Kidney (tissue), 14 donors: ENCODE results near the gene CTTN. TPM values are rescaled to one million over a fixed set of nuclear protein-coding genes. Genes with fewer than 3 reads are reported as not detected.
A peak's percentile ranks its signal among the peaks of the same experiment; 100 is the strongest.

ENCODE experiments used
- DNase-seq, 5 donors: peaks; one replicate each; pipeline ENCODE4 v3.0.0-alpha.2; 2013 to 2020
- FAIRE-seq: peaks from 2 replicates; lab custom pipeline; 2012; peaks lifted over from hg19 to GRCh38; lab: Jason Lieb, UNC
- H3K27ac ChIP-seq, 2 donors: one replicate each; pipeline ENCODE4 v1.7.0; 2013; ENCODE audit warnings: low read depth in 2 of 2, low read length in 2 of 2, inconsistent platforms in 1 of 2
- H3K27me3 ChIP-seq: one replicate; pipeline ENCODE4 v1.7.1; 2013; ENCODE audit warnings: low read length, inconsistent platforms; ENCODE audit not compliant: control insufficient read depth, insufficient read depth
- H3K36me3 ChIP-seq, 3 donors: one replicate each; pipeline versions ENCODE4 v1.7.0 to v1.7.1; 2013; ENCODE audit warnings: low read length in 3 of 3, control low read depth in 1 of 3, inconsistent platforms in 1 of 3; ENCODE audit not compliant: insufficient read depth in 3 of 3, control insufficient read depth in 2 of 3
- H3K4me1 ChIP-seq, 3 donors: one replicate each; pipeline versions ENCODE4 v1.7.0 to v1.7.1; 2013; ENCODE audit warnings: low read length in 3 of 3, inconsistent platforms in 1 of 3, low read depth in 1 of 3; ENCODE audit not compliant: control insufficient read depth in 2 of 3, insufficient read depth in 2 of 3
- H3K4me3 ChIP-seq, 3 donors: one replicate each; pipeline versions ENCODE4 v1.7.0 to v1.8.1; 2013; ENCODE audit warnings: low read length in 3 of 3, control low read depth in 1 of 3, inconsistent platforms in 1 of 3
- H3K9ac ChIP-seq, 3 donors: one replicate each; pipeline versions ENCODE4 v1.7.0 to v1.7.1; 2013; ENCODE audit warnings: low read length in 3 of 3, control low read depth in 1 of 3, inconsistent platforms in 1 of 3
- H3K9me3 ChIP-seq, 3 donors: one replicate each; pipeline versions ENCODE4 v1.7.0 to v1.7.1; 2013; ENCODE audit warnings: low read length in 3 of 3, control low read depth in 1 of 3, inconsistent platforms in 1 of 3; ENCODE audit not compliant: control insufficient read depth in 2 of 3, insufficient read depth in 1 of 3
- intact Hi-C: fragments of 100-400 bp; cut with DNase I; formaldehyde crosslinking; loops from one replicate; pipeline ENCODE4 v1.11.1; 2022
- polyA plus RNA-seq: library from polyadenylated mRNA; stranded (reverse); fragments of 350-450 nt; fragmentation: Illumina TruSeq; extraction: RNeasy Lipid Tissue Mini Kit (QIAGEN cat#74804); gene quantifications from one replicate; pipeline ENCODE4 v1.2.3, GENCODE V29; 2014; ENCODE audit warnings: low read depth, low replicate concordance; ENCODE audit not compliant: insufficient read depth
- total RNA-seq: library from RNA; stranded (reverse); fragmentation: NEBNext Ultra II Directional; extraction: Animal tissue kit (Norgen Biotek cat#: 25700); gene quantifications from one replicate; pipeline ENCODE4 v1.2.1, GENCODE V29; 2021
- TF ChIP-seq, protein P1 (sequence below): IDR thresholded peaks from 3 replicates; pipeline ENCODE4 v1.5.1; 2012; ENCODE audit warnings: mild to moderate bottlenecking, moderate library complexity, borderline replicate concordance; ENCODE audit not compliant: insufficient read depth; ENCODE audit errors: extremely low read depth
- donor health status: control.
- donor health status: control.
- donor health status: control.
- donor health status: control.
- donor health status: control.
- donor health status: DM: yes; HTN: yes; CAD: no.
- donor health status: Normal renal cell carcinoma (clear cell type).

The CTTN gene
- total and polyA plus RNA-seq, 2 donors from 2014 or later = 84.9 to 316 TPM

DNA sequence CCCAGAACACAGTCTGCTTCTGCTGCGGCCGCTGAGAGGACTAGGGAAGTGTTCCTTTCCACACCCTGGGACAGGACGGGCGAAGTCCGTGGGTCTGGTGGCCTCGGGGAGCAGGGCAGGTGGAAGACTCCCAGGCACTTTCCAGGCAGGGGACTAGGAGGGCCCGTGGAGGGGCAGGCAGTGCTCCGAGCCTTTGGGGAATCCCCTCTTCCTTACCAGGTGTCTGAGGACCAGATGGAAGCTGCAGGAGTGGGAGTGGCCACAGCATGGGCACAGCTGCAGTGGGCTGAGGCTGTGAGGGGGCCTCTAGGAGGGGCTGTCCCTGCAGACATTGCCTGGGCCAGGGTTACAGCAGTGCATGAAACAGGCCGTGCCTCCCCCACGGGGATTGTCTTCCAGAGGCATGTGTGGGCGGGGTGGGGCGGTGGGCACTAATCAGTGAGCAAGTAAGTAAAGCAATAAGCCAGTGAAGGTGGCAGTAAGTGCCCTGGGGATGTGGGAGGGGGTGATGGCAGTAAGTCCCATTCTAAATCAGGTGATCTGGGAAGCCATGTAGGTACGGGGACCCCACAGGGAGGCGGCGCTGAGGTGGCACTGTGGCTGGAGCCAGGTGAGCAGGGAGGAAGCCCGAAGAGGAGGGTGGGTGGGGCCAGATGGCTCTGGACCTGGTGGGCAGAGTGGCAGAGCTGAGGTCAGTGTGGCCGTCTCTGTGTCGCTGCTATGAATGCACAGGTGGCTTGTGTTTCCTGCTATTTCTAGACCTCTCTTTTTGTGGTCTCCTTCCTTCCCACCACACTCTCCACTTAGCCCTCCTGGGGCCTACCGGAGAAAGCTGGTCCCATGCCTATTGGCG, 66.4 kb downstream of the CTTN start:
- no peaks in the 10 kb centered on the region for H3K27me3 ChIP-seq
- H3K9ac ChIP-seq = no peak overlapping the region
- DNase-seq = peak; percentile 52 to 77 (median 71)

DNA sequence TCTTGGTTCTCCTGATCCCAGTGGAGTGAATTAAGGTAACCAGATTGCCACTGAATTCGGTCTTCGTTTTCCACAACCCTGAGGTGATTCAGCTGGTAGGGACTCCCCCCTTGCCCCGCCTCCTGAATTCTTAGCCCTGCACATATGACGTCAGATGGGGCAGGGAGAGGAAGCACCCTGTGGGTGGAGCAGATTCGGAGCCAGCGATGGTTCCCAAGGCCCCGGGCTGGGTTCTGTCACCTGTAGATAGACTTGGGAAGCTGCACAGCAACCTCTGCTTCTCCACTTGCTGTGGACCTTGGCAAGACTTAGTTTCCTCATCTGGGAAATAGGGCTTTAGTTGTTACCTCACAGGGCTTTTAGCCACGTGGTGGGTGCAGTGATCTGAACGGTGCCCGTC, 67.8 kb downstream of the CTTN start:
- H3K27me3 ChIP-seq = no peaks in the 10 kb centered on the region
- no peaks in the 10 kb centered on the region for H3K4me1 ChIP-seq
- H3K9me3 ChIP-seq = no peaks in the 10 kb centered on the region
- H3K36me3 ChIP-seq = no peaks in the 10 kb centered on the region
- DNase-seq (peak in 1 of 5 donors; percentile 44), FAIRE-seq (no peak)
- no peak overlapping the region for H3K27ac ChIP-seq
- TF ChIP-seq, protein P1, sequence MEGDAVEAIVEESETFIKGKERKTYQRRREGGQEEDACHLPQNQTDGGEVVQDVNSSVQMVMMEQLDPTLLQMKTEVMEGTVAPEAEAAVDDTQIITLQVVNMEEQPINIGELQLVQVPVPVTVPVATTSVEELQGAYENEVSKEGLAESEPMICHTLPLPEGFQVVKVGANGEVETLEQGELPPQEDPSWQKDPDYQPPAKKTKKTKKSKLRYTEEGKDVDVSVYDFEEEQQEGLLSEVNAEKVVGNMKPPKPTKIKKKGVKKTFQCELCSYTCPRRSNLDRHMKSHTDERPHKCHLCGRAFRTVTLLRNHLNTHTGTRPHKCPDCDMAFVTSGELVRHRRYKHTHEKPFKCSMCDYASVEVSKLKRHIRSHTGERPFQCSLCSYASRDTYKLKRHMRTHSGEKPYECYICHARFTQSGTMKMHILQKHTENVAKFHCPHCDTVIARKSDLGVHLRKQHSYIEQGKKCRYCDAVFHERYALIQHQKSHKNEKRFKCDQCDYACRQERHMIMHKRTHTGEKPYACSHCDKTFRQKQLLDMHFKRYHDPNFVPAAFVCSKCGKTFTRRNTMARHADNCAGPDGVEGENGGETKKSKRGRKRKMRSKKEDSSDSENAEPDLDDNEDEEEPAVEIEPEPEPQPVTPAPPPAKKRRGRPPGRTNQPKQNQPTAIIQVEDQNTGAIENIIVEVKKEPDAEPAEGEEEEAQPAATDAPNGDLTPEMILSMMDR = no peak
- no peak overlapping the region for H3K4me3 ChIP-seq
- intact Hi-C loops = no loop called here
- no peak overlapping the region for H3K9ac ChIP-seq

More for the DNA sequence above, 66.4 kb downstream of the CTTN start:
- TF ChIP-seq, protein P1 = no peak
- Histone ChIP-seq H3K4me3 (no peak overlapping the region), H3K4me1 (no peaks in the 10 kb centered on the region), H3K36me3 (no peaks in the 10 kb centered on the region), H3K9me3 (no peaks in the 10 kb centered on the region), H3K27ac (no peak overlapping the region)
- intact Hi-C loops = no loop called here
- FAIRE-seq = no peak

GRCh38 chr11:70466596-70466995, 68.3 kb downstream of the CTTN start:
- Histone ChIP-seq H3K9ac (no peak overlapping the region), H3K27me3 (no peaks in the 10 kb centered on the region), H3K36me3 (no peaks in the 10 kb centered on the region), H3K4me1 (no peaks in the 10 kb centered on the region), H3K9me3 (no peaks in the 10 kb centered on the region), H3K27ac (no peak overlapping the region), H3K4me3 (no peak overlapping the region)
- TF ChIP-seq, protein P1 = no peak
- intact Hi-C loops = no loop called here
- FAIRE-seq (no peak), DNase-seq (peak in 1 of 5 donors; percentile 45)
